Measurements from ENCODE around the gene NBPF4.
"Not testable (repeated sequence)": the region's sequence is repeated elsewhere in the genome, so short reads cannot be mapped to it uniquely, and the experiment has no call there.

The NBPF4 gene

GRCh38 chr1:108217515-108218174 is 26.2 kb downstream of the NBPF4 start:
- H3K4me1 ChIP-seq; H3K27me3 ChIP-seq; H3K36me3 ChIP-seq; H3K9me3 ChIP-seq; H3K4me3 ChIP-seq (ENCODE audit: low read depth, low read length); DNase-seq: not testable (repeated sequence)

DNA sequence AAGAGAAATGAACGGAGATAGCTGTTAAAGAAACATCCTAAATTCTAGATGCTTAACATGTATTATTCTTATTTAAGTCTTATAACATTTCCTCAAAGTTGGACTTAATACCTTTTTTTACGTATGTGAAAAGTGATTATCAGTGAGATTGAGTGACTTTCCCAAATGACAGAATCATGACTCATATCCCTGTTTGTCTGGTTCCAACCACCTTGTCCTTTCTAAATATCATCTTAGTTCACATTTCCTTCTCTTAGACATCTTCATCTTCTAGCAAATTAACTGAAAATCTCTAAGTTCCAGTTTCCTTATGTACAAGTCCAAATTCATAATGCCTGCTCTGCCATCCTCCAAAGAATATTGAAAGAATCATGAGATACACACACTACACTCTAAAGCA is 26.9 kb downstream of the NBPF4 start:
- DNase-seq; H3K27me3 ChIP-seq; H3K4me3 ChIP-seq (ENCODE audit: low read depth, low read length): not testable (repeated sequence)

GRCh38 chr1:108216028-108216890 is 27.6 kb downstream of the NBPF4 start:
- not testable (repeated sequence) for H3K27me3 ChIP-seq; H3K4me3 ChIP-seq (ENCODE audit: low read depth, low read length); H3K36me3 ChIP-seq; H3K9me3 ChIP-seq; DNase-seq; H3K4me1 ChIP-seq

More for the DNA sequence above, 26.9 kb downstream of the NBPF4 start:
- H3K9me3 ChIP-seq, H3K4me1 ChIP-seq, H3K36me3 ChIP-seq: not testable (repeated sequence)

DNA sequence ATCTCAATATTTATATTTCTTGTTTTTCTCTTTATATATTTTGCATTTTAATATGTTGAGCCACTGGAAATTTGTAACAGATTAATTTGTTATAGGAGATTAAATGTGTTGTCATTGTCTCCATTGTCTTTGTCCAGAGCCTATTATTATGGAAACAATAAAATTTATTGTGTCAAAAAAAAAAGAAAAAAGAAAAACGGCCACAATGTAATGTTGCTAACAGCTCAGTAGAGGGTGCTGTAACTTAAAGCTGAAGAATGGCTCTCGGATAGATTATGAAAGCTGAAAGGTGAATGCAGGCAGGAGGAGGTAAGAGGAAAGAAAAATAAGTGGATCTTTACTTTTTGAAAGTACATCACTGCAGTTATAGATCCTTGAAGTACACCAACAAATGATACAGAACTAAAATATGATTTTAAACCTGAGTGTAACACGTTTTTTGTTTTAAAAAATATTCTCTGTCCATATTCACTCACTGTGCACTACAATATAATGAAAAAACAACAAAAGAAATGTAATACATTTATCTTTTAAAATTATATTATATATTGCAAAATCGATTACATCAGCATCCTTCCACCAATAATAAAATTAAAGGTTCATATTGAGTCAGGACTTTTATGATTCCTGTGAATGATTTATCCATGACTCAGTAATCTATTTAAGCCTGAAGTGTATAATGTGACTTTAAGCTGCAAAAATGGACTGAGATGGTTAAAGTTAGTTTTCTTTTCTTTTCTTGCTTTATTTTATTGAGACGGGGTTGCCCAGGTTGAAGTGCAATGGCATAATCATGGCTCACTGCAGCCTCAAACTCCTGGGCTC is 29.0 kb downstream of the NBPF4 start:
- TF ChIP-seq CTCF (IDR thresholded peaks at IDR 0.05; ENCODE audit: low read depth, low read length) = peak; percentile 53
- not testable (repeated sequence) for H3K4me3 ChIP-seq (ENCODE audit: low read depth, low read length); H3K9me3 ChIP-seq; H3K4me1 ChIP-seq; H3K27me3 ChIP-seq; H3K36me3 ChIP-seq; DNase-seq

DNA sequence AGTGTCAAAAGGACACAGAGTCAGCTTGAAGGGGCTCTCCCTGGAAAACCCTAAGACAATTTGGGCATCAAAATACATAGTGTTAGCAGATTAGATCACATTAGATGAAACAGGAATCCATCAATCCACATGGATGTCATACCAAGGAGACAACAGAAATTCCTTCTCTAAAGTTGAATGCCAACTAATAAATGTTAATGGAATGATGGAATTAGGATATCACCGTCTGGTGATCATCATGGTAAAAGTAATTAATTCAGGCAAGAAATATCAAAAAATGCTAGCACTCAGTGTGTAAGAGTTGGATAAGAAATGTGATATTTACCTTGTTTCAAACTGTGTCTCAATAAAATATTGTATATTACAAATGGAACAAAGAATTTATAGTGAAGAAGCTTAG is 32.9 kb downstream of the NBPF4 start:
- H3K27me3 ChIP-seq = peaks cover 18% of the 10 kb centered on the region
- H3K9me3 ChIP-seq = no peaks in the 10 kb centered on the region
- H3K4me1 ChIP-seq = no peaks in the 10 kb centered on the region
- H3K4me3 ChIP-seq (ENCODE audit: low read depth, low read length) = no peak overlapping the region
- DNase-seq = no peak
- no peaks in the 10 kb centered on the region for H3K36me3 ChIP-seq
- TF ChIP-seq CTCF (IDR thresholded peaks at IDR 0.05; ENCODE audit: low read depth, low read length) = no peak

DNA sequence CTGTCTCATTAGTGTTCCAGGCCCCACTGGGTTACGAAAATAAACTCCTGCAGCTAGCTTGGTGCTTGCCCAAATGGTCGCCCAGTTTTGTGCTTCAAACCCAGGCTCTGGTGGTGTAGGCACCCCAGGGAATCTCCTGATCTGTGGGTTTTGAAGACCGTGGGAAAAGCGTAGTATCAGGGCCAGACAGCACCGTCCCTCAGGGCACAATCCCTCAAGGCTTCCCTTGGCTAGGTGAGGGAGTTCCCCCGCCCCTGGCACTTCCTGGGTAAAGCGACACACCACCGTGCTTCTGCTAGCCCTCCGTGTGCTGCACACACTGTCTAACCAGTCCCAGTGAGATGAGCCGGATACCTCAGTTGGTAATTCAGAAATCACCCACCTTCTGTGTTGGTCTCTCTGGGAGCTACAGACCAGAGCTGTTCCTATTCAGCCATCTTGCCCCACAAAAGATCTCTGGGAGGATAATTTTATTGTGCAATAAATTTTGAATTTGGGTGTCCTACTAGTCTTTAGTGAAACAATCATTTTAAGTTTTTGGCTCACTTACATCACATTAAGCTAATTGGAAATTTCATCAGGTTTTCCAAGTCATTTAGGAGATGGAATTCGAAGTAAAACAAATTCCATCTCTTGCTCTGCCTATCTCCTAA is 34.3 kb downstream of the NBPF4 start:
- H3K4me3 ChIP-seq (ENCODE audit: low read depth, low read length) = no peak overlapping the region
- no peaks in the 10 kb centered on the region for H3K9me3 ChIP-seq
- no peak for DNase-seq
- no peaks in the 10 kb centered on the region for H3K4me1 ChIP-seq
- no peak for TF ChIP-seq CTCF (IDR thresholded peaks at IDR 0.05; ENCODE audit: low read depth, low read length)
- peaks cover 18% of the 10 kb centered on the region for H3K27me3 ChIP-seq
- no peaks in the 10 kb centered on the region for H3K36me3 ChIP-seq

DNA sequence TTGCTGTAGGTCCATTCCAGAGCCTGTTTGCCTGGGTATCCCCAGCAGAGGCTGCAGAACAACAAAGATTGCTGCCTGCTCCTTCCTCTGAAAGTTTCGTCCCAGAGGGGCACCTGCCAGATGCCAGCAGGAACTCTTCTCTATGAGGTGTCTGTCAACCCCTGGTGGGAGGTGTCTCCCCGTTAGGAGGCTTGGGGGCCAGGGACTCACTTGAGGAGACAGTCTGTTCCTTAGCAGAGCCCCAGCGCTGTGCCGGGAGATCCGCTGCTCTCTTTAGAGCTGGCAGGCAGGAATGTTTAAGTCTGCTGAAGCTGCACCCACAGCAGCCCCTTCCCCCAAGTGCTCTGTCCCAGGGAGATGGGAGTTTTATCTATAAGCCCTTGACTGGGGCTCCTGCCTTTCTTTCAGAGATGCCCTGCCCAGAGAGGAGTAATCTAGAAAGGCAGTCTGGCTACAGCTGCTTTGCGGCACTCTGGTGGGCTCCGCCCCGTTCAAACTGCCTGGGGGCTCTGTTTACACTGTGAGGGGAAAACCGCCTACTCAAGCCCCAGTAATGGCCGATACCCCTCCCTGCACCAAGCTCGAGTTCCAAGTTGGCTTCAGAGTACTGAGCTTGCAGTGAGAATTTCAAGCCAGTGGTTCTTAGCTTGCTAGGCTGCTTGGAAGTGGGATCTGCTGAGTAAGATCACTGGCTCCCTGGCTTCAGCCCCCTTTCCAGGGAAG is 35.0 kb downstream of the NBPF4 start:
- H3K4me1 ChIP-seq = no peaks in the 10 kb centered on the region
- DNase-seq = no peak
- TF ChIP-seq CTCF (IDR thresholded peaks at IDR 0.05; ENCODE audit: low read depth, low read length) = no peak
- H3K9me3 ChIP-seq = no peaks in the 10 kb centered on the region
- H3K27me3 ChIP-seq = peaks cover 18% of the 10 kb centered on the region
- H3K4me3 ChIP-seq (ENCODE audit: low read depth, low read length) = no peak overlapping the region
- H3K36me3 ChIP-seq = no peaks in the 10 kb centered on the region

GRCh38 chr1:108203582-108203981 is 40.3 kb downstream of the NBPF4 start:
- not testable (repeated sequence) for H3K36me3 ChIP-seq; H3K9me3 ChIP-seq; H3K4me1 ChIP-seq; DNase-seq; H3K4me3 ChIP-seq (ENCODE audit: low read depth, low read length)
- peaks cover 29% of the 10 kb centered on the region for H3K27me3 ChIP-seq
